ENCODE measurements around the gene STYXL1.

DNA sequence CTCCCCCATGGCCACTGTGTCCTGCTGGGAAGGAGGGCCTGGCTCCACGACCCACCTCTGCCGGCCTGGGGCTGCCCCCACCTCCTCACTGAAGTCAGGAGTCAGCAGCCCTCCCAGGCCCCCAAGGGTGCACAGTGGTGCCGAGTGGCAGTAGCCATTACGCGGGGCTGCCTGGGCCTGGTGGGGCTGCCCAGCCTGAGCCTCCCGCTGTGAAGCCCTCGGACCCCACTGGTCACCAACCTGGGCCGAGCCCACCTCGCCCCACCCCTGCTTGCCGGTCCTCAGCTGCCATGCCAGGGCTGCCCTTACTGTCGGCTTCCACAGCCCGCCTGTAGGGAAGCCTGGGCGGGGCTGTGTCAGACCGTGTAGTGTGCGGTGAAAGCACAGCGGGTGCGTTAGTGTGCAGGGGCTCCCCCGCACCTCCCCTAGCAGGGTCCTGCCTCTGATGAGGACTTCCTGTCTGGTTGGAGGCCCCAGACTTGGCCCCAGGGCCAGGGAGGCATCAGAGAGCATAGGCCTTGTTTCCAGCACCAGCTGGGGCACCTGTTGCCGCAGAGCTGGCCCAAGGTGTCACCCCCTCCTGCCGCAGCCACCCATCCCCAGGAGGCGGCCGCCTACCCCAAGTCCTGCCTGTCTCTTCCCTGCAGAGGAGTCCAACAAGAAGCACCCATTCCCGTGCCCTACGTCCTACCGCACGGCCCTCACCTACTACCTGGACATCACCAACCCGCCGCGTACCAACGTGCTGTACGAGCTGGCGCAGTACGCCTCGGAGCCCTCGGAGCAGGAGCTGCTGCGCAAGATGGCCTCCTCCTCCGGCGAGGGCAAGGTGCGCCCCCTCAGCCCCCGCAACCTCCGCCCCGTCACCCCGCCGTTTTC lies 63.4 kb downstream of the STYXL1 start:
- TF ChIP-seq, protein P1, sequence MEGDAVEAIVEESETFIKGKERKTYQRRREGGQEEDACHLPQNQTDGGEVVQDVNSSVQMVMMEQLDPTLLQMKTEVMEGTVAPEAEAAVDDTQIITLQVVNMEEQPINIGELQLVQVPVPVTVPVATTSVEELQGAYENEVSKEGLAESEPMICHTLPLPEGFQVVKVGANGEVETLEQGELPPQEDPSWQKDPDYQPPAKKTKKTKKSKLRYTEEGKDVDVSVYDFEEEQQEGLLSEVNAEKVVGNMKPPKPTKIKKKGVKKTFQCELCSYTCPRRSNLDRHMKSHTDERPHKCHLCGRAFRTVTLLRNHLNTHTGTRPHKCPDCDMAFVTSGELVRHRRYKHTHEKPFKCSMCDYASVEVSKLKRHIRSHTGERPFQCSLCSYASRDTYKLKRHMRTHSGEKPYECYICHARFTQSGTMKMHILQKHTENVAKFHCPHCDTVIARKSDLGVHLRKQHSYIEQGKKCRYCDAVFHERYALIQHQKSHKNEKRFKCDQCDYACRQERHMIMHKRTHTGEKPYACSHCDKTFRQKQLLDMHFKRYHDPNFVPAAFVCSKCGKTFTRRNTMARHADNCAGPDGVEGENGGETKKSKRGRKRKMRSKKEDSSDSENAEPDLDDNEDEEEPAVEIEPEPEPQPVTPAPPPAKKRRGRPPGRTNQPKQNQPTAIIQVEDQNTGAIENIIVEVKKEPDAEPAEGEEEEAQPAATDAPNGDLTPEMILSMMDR (IDR thresholded peaks at IDR 0.05) = no peak
- TF ChIP-seq, protein P2, sequence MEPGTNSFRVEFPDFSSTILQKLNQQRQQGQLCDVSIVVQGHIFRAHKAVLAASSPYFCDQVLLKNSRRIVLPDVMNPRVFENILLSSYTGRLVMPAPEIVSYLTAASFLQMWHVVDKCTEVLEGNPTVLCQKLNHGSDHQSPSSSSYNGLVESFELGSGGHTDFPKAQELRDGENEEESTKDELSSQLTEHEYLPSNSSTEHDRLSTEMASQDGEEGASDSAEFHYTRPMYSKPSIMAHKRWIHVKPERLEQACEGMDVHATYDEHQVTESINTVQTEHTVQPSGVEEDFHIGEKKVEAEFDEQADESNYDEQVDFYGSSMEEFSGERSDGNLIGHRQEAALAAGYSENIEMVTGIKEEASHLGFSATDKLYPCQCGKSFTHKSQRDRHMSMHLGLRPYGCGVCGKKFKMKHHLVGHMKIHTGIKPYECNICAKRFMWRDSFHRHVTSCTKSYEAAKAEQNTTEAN (CRISPR knock-in tag; IDR thresholded peaks at IDR 0.05) = no peak
- TF ChIP-seq, protein P3, sequence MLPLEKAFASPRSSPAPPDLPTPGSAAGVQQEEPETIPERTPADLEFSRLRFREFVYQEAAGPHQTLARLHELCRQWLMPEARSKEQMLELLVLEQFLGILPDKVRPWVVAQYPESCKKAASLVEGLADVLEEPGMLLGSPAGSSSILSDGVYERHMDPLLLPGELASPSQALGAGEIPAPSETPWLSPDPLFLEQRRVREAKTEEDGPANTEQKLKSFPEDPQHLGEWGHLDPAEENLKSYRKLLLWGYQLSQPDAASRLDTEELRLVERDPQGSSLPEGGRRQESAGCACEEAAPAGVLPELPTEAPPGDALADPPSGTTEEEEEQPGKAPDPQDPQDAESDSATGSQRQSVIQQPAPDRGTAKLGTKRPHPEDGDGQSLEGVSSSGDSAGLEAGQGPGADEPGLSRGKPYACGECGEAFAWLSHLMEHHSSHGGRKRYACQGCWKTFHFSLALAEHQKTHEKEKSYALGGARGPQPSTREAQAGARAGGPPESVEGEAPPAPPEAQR (CRISPR knock-in tag; IDR thresholded peaks at IDR 0.05) = no peak
- TF ChIP-seq, protein P4, sequence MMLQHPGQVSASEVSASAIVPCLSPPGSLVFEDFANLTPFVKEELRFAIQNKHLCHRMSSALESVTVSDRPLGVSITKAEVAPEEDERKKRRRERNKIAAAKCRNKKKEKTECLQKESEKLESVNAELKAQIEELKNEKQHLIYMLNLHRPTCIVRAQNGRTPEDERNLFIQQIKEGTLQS (CRISPR knock-in tag; conservative IDR thresholded peaks at IDR 0.05) = no peak
- TF ChIP-seq MYBL2 (CRISPR knock-in tag; IDR thresholded peaks at IDR 0.05) (no peak), ATF1 (CRISPR knock-in tag; IDR thresholded peaks at IDR 0.05) (no peak), CBFB (CRISPR knock-in tag; IDR thresholded peaks at IDR 0.05; ENCODE audit: low read depth) (no peak), NFE2L1 (CRISPR knock-in tag; IDR thresholded peaks at IDR 0.05) (no peak), CREM (CRISPR knock-in tag; IDR thresholded peaks at IDR 0.05) (no peak), CREB1 (CRISPR knock-in tag; IDR thresholded peaks at IDR 0.05) (no peak), ZNF317 (CRISPR knock-in tag; IDR thresholded peaks at IDR 0.05; ENCODE audit: borderline replicate concordance, low read depth) (no peak)

All from WTC11 (cell line).